SU-DHL-6 (cell line): Measurements from ENCODE around the gene NHS.

ENCODE experiments used
- H2AFZ ChIP-seq: fragments of 200-600 bp; sonication (generic); 2 replicates; pipeline ENCODE4 v1.6.1; 2014; ENCODE audit warnings: low read depth, mild to moderate bottlenecking, moderate library complexity, mixed read lengths, antibody characterized with exemption, low read length; ENCODE audit not compliant: severe bottlenecking
- H3F3A ChIP-seq: fragments of 200-600 bp; shearing (Covaris generic); 2 replicates; pipeline ENCODE4 v1.6.0; 2016; ENCODE audit warnings: antibody characterized with exemption, mild to moderate bottlenecking; ENCODE audit not compliant: insufficient read depth
- H3K27ac ChIP-seq: fragments of 200-600 bp; sonication (generic); 2 replicates; pipeline ENCODE4 v1.5.1; 2016; ENCODE audit warnings: low read depth, mild to moderate bottlenecking, low read length, moderate library complexity, mixed read lengths
- H3K27me3 ChIP-seq: fragments of 200-600 bp; sonication (generic), shearing (Covaris generic); 2 replicates; pipeline ENCODE4 v1.6.0; 2014; ENCODE audit warnings: mild to moderate bottlenecking, low read length
- H3K36me3 ChIP-seq: fragments of 200-600 bp; sonication (generic); 2 replicates; pipeline ENCODE4 v1.6.1; 2014; ENCODE audit warnings: mild to moderate bottlenecking, low read length, mixed read lengths
- H3K4me2 ChIP-seq: fragments of 300-600, 200-600 bp; shearing (Covaris generic), sonication (generic); 2 replicates; pipeline ENCODE4 v1.6.0; 2014; ENCODE audit warnings: low read length, low read depth, mild to moderate bottlenecking; ENCODE audit not compliant: poor library complexity, severe bottlenecking
- H3K4me3 ChIP-seq: fragments of 200-600 bp; sonication (generic); 2 replicates; pipeline ENCODE4 v1.5.1; 2014; ENCODE audit warnings: antibody characterized with exemption, low read length, mild to moderate bottlenecking, mixed read lengths; ENCODE audit not compliant: insufficient read depth, poor library complexity, severe bottlenecking
- H3K79me2 ChIP-seq: fragments of 200-600 bp; sonication (generic); 2 replicates; pipeline ENCODE4 v1.6.1; 2014; ENCODE audit warnings: mild to moderate bottlenecking, low read length, moderate library complexity; ENCODE audit not compliant: insufficient read depth
- H3K9ac ChIP-seq: fragments of 200-600 bp; sonication (generic); 2 replicates; pipeline ENCODE4 v1.7.0; 2014; ENCODE audit warnings: mild to moderate bottlenecking, low read length
- H3K9me2 ChIP-seq: fragments of 200-600 bp; sonication (generic); replicated peaks from 2 replicates; pipeline ENCODE4 v1.6.1; 2014; ENCODE audit warnings: low read length; ENCODE audit not compliant: insufficient read depth
- H3K9me3 ChIP-seq: fragments of 200-600 bp; sonication (generic); 2 replicates; pipeline ENCODE4 v1.6.1; 2014; ENCODE audit warnings: low read length, mixed read lengths; ENCODE audit not compliant: insufficient read depth
- H4K20me1 ChIP-seq: fragments of 200-600 bp; sonication (generic); 2 replicates; pipeline ENCODE4 v1.6.1; 2014; ENCODE audit warnings: low read depth, mild to moderate bottlenecking, antibody characterized with exemption, low read length, moderate library complexity, mixed read lengths
- CTCF ChIP-seq: fragments of 200-600 bp; sonication (generic); IDR thresholded peaks from one replicate; pipeline ENCODE4 v1.5.1; 2017; ENCODE audit warnings: antibody characterized with exemption, mild to moderate bottlenecking, low read length, moderate library complexity; ENCODE audit not compliant: insufficient read depth, poor library complexity, severe bottlenecking
- EZH2phosphoT487 ChIP-seq: fragments of 200-600 bp; sonication (generic), shearing (Covaris generic); conservative IDR thresholded peaks from 2 replicates; pipeline ENCODE4 v1.6.1; 2018; ENCODE audit warnings: mild to moderate bottlenecking, antibody characterized with exemption, low read length, moderate library complexity, mixed read lengths

NHS gene

GRCh38 chrX:17669891-17670290 is 294.9 kb downstream of the NHS start:
- Histone ChIP-seq H3K9me2 (no peaks in the 10 kb centered on the region), H3K4me3 (no peak overlapping the region), H3K27me3 (no peaks in the 10 kb centered on the region), H4K20me1 (no peaks in the 10 kb centered on the region), H3K9ac (no peak overlapping the region), H3K9me3 (no peaks in the 10 kb centered on the region), H3K4me2 (no peak overlapping the region), H3K79me2 (no peaks in the 10 kb centered on the region), H2AFZ (no peak overlapping the region), H3K36me3 (no peaks in the 10 kb centered on the region), H3F3A (no peaks in the 10 kb centered on the region), H3K27ac (no peak overlapping the region)
- no peak for TF ChIP-seq CTCF
- TF ChIP-seq EZH2phosphoT487: no peak

- no peak overlapping the region for H3K9ac ChIP-seq
- H3K27me3 ChIP-seq: no peaks in the 10 kb centered on the region
- no peaks in the 10 kb centered on the region for H3K79me2 ChIP-seq
- H3K4me2 ChIP-seq: no peak overlapping the region
- H3F3A ChIP-seq: no peaks in the 10 kb centered on the region
- TF ChIP-seq CTCF (no peak), EZH2phosphoT487 (no peak)
- no peak overlapping the region for H2AFZ ChIP-seq
- H3K27ac ChIP-seq: no peak overlapping the region
- H3K36me3 ChIP-seq: no peaks in the 10 kb centered on the region
- no peaks in the 10 kb centered on the region for H4K20me1 ChIP-seq
- H3K9me2 ChIP-seq: no peaks in the 10 kb centered on the region
- H3K9me3 ChIP-seq: no peaks in the 10 kb centered on the region
- no peak overlapping the region for H3K4me3 ChIP-seq
Observed at GRCh38 chrX:17670874-17671273, 295.9 kb downstream of the NHS start.

- Histone ChIP-seq H3K9ac (no peak overlapping the region), H3K27ac (no peak overlapping the region), H4K20me1 (no peaks in the 10 kb centered on the region), H3K36me3 (no peaks in the 10 kb centered on the region), H3K27me3 (no peaks in the 10 kb centered on the region), H3K9me3 (no peaks in the 10 kb centered on the region), H3K9me2 (no peaks in the 10 kb centered on the region), H3F3A (no peaks in the 10 kb centered on the region), H3K4me2 (no peak overlapping the region), H3K79me2 (no peaks in the 10 kb centered on the region), H3K4me3 (no peak overlapping the region), H2AFZ (no peak overlapping the region)
- TF ChIP-seq EZH2phosphoT487 (no peak), CTCF (no peak)
Observed at GRCh38 chrX:17674601-17675000, 299.6 kb downstream of the NHS start.

- no peak overlapping the region for H3K9ac ChIP-seq
- H4K20me1 ChIP-seq: no peaks in the 10 kb centered on the region
- no peak overlapping the region for H2AFZ ChIP-seq
- no peaks in the 10 kb centered on the region for H3K9me2 ChIP-seq
- no peaks in the 10 kb centered on the region for H3K79me2 ChIP-seq
- H3K9me3 ChIP-seq: no peaks in the 10 kb centered on the region
- TF ChIP-seq EZH2phosphoT487 (no peak), CTCF (no peak)
- no peak overlapping the region for H3K4me3 ChIP-seq
- H3K4me2 ChIP-seq: no peak overlapping the region
- H3K36me3 ChIP-seq: no peaks in the 10 kb centered on the region
- no peaks in the 10 kb centered on the region for H3F3A ChIP-seq
- H3K27ac ChIP-seq: no peak overlapping the region
- H3K27me3 ChIP-seq: no peaks in the 10 kb centered on the region
Observed at GRCh38 chrX:17679261-17679660, 304.3 kb downstream of the NHS start.
